ENCODE results near the gene GPC6.

GPC6 gene

DNA sequence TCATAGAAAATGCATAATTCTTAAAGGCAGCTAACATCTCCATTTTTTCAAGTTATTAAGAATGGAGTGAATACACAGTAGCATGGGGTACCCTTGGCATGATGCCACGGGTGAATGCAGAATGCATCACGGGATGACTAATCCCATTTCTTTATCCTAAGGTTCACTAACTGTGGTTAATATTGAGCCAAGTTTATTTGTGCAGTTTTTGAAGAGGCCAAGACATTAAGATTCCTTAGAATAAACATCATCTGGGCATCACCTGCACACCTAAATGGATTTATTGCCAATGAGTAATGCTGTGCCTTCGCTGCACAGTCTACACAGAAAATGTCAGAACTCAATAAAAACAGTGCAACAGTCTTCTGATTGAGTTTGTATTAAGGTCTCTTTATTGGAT is 333.1 kb downstream of the GPC6 start (continued):
- TF ChIP-seq, protein P1, sequence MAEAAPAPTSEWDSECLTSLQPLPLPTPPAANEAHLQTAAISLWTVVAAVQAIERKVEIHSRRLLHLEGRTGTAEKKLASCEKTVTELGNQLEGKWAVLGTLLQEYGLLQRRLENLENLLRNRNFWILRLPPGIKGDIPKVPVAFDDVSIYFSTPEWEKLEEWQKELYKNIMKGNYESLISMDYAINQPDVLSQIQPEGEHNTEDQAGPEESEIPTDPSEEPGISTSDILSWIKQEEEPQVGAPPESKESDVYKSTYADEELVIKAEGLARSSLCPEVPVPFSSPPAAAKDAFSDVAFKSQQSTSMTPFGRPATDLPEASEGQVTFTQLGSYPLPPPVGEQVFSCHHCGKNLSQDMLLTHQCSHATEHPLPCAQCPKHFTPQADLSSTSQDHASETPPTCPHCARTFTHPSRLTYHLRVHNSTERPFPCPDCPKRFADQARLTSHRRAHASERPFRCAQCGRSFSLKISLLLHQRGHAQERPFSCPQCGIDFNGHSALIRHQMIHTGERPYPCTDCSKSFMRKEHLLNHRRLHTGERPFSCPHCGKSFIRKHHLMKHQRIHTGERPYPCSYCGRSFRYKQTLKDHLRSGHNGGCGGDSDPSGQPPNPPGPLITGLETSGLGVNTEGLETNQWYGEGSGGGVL (tag by site-specific recombination; IDR thresholded peaks at IDR 0.05) = peak; percentile 52; the same call in 1 of the 2 replicates
- TF ChIP-seq ZBTB20 (tag by site-specific recombination; IDR thresholded peaks at IDR 0.05) (no peak), ZNF324 (tag by site-specific recombination; IDR thresholded peaks at IDR 0.05) (no peak)

DNA sequence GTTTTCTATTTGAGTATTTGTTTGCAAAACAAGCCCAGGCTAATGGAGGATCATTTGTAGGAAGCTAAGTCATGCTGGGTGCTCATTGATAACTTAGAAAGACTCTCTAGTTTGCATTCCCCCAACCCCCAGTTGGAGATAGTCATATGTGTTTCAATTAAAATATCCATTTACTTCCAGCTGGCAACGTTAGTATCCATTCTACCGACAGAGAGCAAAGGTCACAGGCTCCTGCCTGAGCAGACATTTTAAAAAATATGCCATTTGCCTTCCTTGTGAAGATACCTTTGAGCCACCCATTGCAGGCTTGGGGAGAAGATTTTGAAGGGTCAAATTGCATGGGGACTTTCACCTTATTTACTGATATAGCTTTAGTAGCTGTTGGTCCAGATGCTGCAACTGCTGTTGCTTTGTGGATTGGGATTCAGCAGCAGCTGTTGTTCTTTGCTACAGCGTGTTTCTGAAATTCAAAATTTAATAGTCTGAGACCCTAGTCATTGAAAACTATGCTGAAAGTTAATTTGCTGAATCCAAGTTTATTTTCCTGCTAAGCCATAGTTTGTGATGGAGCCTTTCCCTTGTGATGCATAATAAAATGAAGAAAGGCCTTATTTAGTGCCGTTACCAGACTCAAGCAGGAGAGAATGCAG is 335.1 kb downstream of the GPC6 start:
- CTCF ChIA-PET = no interaction called here
- Histone ChIP-seq H3K9me3 (ENCODE audit: control insufficient read depth, insufficient read depth, low read depth, low read length) (no peaks in the 10 kb centered on the region), H3K4me1 (ENCODE audit: control insufficient read depth, insufficient read depth, low read length) (no peaks in the 10 kb centered on the region), H3K27ac (ENCODE audit: extremely low read depth, low read depth, low read length) (no peak overlapping the region), H3K4me3 (ENCODE audit: low read depth, low read length) (no peak overlapping the region), H3K36me3 (ENCODE audit: control insufficient read depth in 2 of 2, insufficient read depth in 1 of 2, low read length in 2 of 2) (no peaks in the 10 kb centered on the region)
- TF ChIP-seq ZNF292 (tag by site-specific recombination; IDR thresholded peaks at IDR 0.05; ENCODE audit: borderline replicate concordance, low read depth) (no peak), KLF8 (tag by site-specific recombination; IDR thresholded peaks at IDR 0.05) (no peak), ZSCAN16 (tag by site-specific recombination; IDR thresholded peaks at IDR 0.05) (no peak), KLF10 (tag by site-specific recombination; IDR thresholded peaks at IDR 0.05) (no peak), SCRT2 (tag by site-specific recombination; IDR thresholded peaks at IDR 0.05) (no peak), SCRT1 (tag by site-specific recombination; IDR thresholded peaks at IDR 0.05; ENCODE audit: borderline replicate concordance) (no peak), ZNF423 (tag by site-specific recombination; IDR thresholded peaks at IDR 0.05) (no peak)
- TF ChIP-seq, protein P2, sequence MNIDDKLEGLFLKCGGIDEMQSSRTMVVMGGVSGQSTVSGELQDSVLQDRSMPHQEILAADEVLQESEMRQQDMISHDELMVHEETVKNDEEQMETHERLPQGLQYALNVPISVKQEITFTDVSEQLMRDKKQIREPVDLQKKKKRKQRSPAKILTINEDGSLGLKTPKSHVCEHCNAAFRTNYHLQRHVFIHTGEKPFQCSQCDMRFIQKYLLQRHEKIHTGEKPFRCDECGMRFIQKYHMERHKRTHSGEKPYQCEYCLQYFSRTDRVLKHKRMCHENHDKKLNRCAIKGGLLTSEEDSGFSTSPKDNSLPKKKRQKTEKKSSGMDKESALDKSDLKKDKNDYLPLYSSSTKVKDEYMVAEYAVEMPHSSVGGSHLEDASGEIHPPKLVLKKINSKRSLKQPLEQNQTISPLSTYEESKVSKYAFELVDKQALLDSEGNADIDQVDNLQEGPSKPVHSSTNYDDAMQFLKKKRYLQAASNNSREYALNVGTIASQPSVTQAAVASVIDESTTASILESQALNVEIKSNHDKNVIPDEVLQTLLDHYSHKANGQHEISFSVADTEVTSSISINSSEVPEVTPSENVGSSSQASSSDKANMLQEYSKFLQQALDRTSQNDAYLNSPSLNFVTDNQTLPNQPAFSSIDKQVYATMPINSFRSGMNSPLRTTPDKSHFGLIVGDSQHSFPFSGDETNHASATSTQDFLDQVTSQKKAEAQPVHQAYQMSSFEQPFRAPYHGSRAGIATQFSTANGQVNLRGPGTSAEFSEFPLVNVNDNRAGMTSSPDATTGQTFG (tag by site-specific recombination; IDR thresholded peaks at IDR 0.05; ENCODE audit: borderline replicate concordance) = no peak
- POLR2A ChIA-PET = interaction anchor here (0.5 kb wide), 1 partner anchor 1057 kb away, joined by 3 read pairs; no protein-coding TSS in a partner anchor

DNA sequence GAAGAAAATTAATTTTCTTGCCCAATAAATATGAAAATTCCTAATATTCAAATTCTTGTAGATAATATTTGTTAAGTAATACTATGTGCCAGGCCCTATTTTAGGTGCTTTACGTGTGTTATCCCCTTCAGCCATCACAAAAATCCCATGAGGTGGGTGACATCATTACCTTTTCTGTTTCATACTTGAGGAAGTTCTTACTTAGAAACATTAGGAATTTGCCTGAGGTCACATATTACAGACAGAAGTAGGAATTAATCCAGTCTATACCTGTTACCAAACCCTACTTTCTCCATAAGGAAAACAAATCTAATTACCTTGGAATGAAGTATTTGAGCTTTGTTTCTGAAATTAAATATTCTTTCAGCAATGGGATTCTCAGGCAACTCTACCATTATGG is 336.1 kb downstream of the GPC6 start:
- ChIA-PET CTCF (interaction anchor here (0.6 kb wide), 1 partner anchor 62 kb away, joined by 3 read pairs; no protein-coding TSS in a partner anchor), POLR2A (interaction anchor here (1.3 kb wide), 1 partner anchor 334 kb away, joined by 4 read pairs; no protein-coding TSS in a partner anchor)
- TF ChIP-seq ZNF274 (IDR thresholded peaks at IDR 0.05; ENCODE audit: low read length) (no peak), ZNF274 (tag by site-specific recombination; IDR thresholded peaks at IDR 0.05; ENCODE audit: borderline replicate concordance) (no peak)
- Histone ChIP-seq H3K9me3 (ENCODE audit: control insufficient read depth, insufficient read depth, low read depth, low read length) (no peaks in the 10 kb centered on the region), H3K36me3 (ENCODE audit: control insufficient read depth in 2 of 2, insufficient read depth in 1 of 2, low read length in 2 of 2) (no peaks in the 10 kb centered on the region), H3K4me1 (ENCODE audit: control insufficient read depth, insufficient read depth, low read length) (no peaks in the 10 kb centered on the region), H3K27ac (ENCODE audit: extremely low read depth, low read depth, low read length) (no peak overlapping the region), H3K4me3 (ENCODE audit: low read depth, low read length) (no peak overlapping the region)

DNA sequence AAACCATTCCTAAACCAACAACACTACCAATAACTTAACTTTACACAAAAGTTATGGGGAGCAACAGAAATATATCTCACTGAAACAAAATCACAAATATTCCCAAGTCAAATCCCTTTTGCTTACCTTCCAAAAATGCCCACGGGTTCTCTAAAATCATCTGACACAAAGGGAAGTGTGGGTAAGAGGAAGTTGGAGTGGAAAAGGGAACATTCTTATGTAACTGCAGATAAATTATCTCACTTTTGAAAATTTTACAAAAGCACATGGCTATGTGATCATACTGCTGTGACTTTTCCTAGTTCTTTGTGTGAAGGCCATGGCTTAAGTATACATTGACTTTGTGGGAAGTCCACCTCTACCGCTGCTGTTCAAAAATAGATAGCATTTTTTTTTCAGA is 350.5 kb downstream of the GPC6 start:
- no peak overlapping the region for H3K4me3 ChIP-seq (ENCODE audit: low read depth, low read length)

More for the DNA sequence above, 350.5 kb downstream of the GPC6 start:
- TF ChIP-seq ZNF239 (tag by site-specific recombination; IDR thresholded peaks at IDR 0.05) = no peak
- no peak for TF ChIP-seq ZSCAN16 (tag by site-specific recombination; IDR thresholded peaks at IDR 0.05)
- TF ChIP-seq ZBTB17 (tag by site-specific recombination; IDR thresholded peaks at IDR 0.05) = no peak
- TF ChIP-seq ZNF548 (tag by site-specific recombination; IDR thresholded peaks at IDR 0.05) = no peak
- POLR2A ChIA-PET = no interaction called here
- Histone ChIP-seq H3K4me1 (ENCODE audit: control insufficient read depth, insufficient read depth, low read length) (no peaks in the 10 kb centered on the region), H3K36me3 (ENCODE audit: control insufficient read depth in 2 of 2, insufficient read depth in 1 of 2, low read length in 2 of 2) (no peaks in the 10 kb centered on the region), H3K9me3 (ENCODE audit: control insufficient read depth, insufficient read depth, low read depth, low read length) (no peaks in the 10 kb centered on the region), H3K27ac (ENCODE audit: extremely low read depth, low read depth, low read length) (no peak overlapping the region)
- CTCF ChIA-PET = no interaction called here
